Liver (tissue), 9 donors: ENCODE measurements around the gene TIAM2. TPM values are rescaled to one million over a fixed set of nuclear protein-coding genes. Genes with fewer than 3 reads are reported as not detected.

ENCODE experiments used
- DNase-seq: peaks from one replicate; pipeline ENCODE4 v3.0.0-alpha.2; 2017; ENCODE audit warnings: low spot score
- H3K27ac ChIP-seq, 2 donors: one replicate each; pipeline ENCODE4 v1.7.0; 2013; ENCODE audit warnings: inconsistent platforms in 2 of 2, low read length in 2 of 2, control low read depth in 1 of 2, low read depth in 1 of 2, mild to moderate bottlenecking in 1 of 2
- H3K27me3 ChIP-seq, 4 donors: one replicate each; pipeline versions ENCODE4 v1.6.1 to v1.7.0; 2013; ENCODE audit warnings: low read length in 3 of 4, inconsistent platforms in 1 of 4, mild to moderate bottlenecking in 1 of 4, moderate library complexity in 1 of 4; ENCODE audit not compliant: control insufficient read depth in 4 of 4, insufficient read depth in 4 of 4
- H3K36me3 ChIP-seq, 4 donors: one replicate each; pipeline versions ENCODE4 v1.6.1 to v1.7.0; 2013; ENCODE audit warnings: low read length in 3 of 4, mild to moderate bottlenecking in 3 of 4, low read depth in 1 of 4, moderate library complexity in 1 of 4; ENCODE audit not compliant: control insufficient read depth in 4 of 4, insufficient read depth in 3 of 4
- H3K4me1 ChIP-seq, 4 donors: one replicate each; pipeline versions ENCODE4 v1.6.1 to v1.7.0; 2013; ENCODE audit warnings: low read length in 3 of 4, mild to moderate bottlenecking in 3 of 4, moderate library complexity in 1 of 4; ENCODE audit not compliant: control insufficient read depth in 4 of 4, insufficient read depth in 4 of 4
- H3K4me3 ChIP-seq, 3 donors: one replicate each; pipeline versions ENCODE4 v1.6.1 to v1.7.0; 2013; ENCODE audit warnings: low read length in 3 of 3, control low read depth in 1 of 3, low read depth in 1 of 3, mild to moderate bottlenecking in 1 of 3
- H3K9ac ChIP-seq, 2 donors: one replicate each; pipeline ENCODE4 v1.7.0; 2013; ENCODE audit warnings: low read length in 2 of 2, mild to moderate bottlenecking in 2 of 2, moderate library complexity in 2 of 2, control low read depth in 1 of 2, low read depth in 1 of 2
- H3K9me3 ChIP-seq, 4 donors: one replicate each; pipeline versions ENCODE4 v1.6.1 to v1.7.0; 2013; ENCODE audit warnings: low read length in 3 of 4; ENCODE audit not compliant: control insufficient read depth in 4 of 4
- FOXA1 ChIP-seq: IDR thresholded peaks from 2 replicates; pipeline ENCODE4 v1.6.1; 2016; ENCODE audit warnings: antibody characterized with exemption
- FOXA2 ChIP-seq: IDR thresholded peaks from 2 replicates; pipeline ENCODE4 v1.6.1; 2016; ENCODE audit warnings: antibody characterized with exemption
- GABPA ChIP-seq, 2 donors: IDR thresholded peaks in 1 of 2; conservative IDR thresholded peaks in 1 of 2; 2 replicates each; pipeline ENCODE4 v1.6.1; 2016; ENCODE audit warnings: antibody characterized with exemption in 2 of 2, mild to moderate bottlenecking in 1 of 2, moderate library complexity in 1 of 2
- HNF4A ChIP-seq, 2 donors: conservative IDR thresholded peaks; 2 replicates each; pipeline ENCODE4 v1.6.1; 2016; ENCODE audit warnings: antibody characterized with exemption in 2 of 2, mild to moderate bottlenecking in 2 of 2
- HNF4G ChIP-seq: IDR thresholded peaks from 2 replicates; pipeline ENCODE4 v1.6.1; 2016; ENCODE audit warnings: antibody characterized with exemption
- JUND ChIP-seq, 2 donors: IDR thresholded peaks; 2 replicates each; pipeline ENCODE4 v1.6.1; 2016; ENCODE audit warnings: antibody characterized with exemption in 2 of 2
- NR2F2 ChIP-seq: IDR thresholded peaks from 2 replicates; pipeline ENCODE4 v1.6.1; 2016; ENCODE audit warnings: antibody characterized with exemption
- RAD21 ChIP-seq, 2 donors: IDR thresholded peaks; 2 replicates each; pipeline ENCODE4 v1.6.1; 2016; ENCODE audit warnings: antibody characterized with exemption in 2 of 2, mild to moderate bottlenecking in 2 of 2
- RXRA ChIP-seq, 2 donors: IDR thresholded peaks; 2 replicates each; pipeline ENCODE4 v1.6.1; 2017 to 2018; ENCODE audit warnings: antibody characterized with exemption in 2 of 2, mild to moderate bottlenecking in 1 of 2
- SP1 ChIP-seq: IDR thresholded peaks from 2 replicates; pipeline ENCODE4 v1.6.1; 2018; ENCODE audit warnings: antibody characterized with exemption, mild to moderate bottlenecking
- TAF1 ChIP-seq: conservative IDR thresholded peaks from 2 replicates; pipeline ENCODE4 v1.6.1; 2016; ENCODE audit warnings: antibody characterized with exemption, mild to moderate bottlenecking
- YY1 ChIP-seq: IDR thresholded peaks from 2 replicates; pipeline ENCODE4 v1.6.1; 2016; ENCODE audit warnings: antibody characterized with exemption, mild to moderate bottlenecking
- WGBS: extraction: QIAGEN DNeasy Blood & Tissue Kit; methylation state at CpG from one replicate; pipeline ENCODE4 v1.1.7; 2013; 5-methylcytosine and 5-hydroxymethylcytosine counted together
- polyA plus RNA-seq, 2 donors: library from polyadenylated mRNA; stranded (reverse) in 1 of 2; unstranded in 1 of 2; fragments of 200-250 nt in 1 of 2; fragments of >200 nt in 1 of 2; fragmentation: Nextera tagmentation in 1 of 2; extraction: Ambion mirVana in 1 of 2; gene quantifications; one replicate each; pipeline versions ENCODE4 v1.2.1 to v1.2.3, GENCODE V29; 2013 to 2015
- total RNA-seq, 2 donors: library from RNA; depleted of rRNA; stranded (reverse); fragments of >200 nt; gene quantifications; one replicate each; pipeline ENCODE4 v1.2.3, GENCODE V29; 2014
- TF ChIP-seq, protein P1 (sequence below): IDR thresholded peaks from 2 replicates; pipeline ENCODE4 v1.6.1; 2016; ENCODE audit warnings: antibody characterized with exemption
- TF ChIP-seq, protein P2 (sequence below): IDR thresholded peaks from 2 replicates; pipeline ENCODE4 v1.6.1; 2016; ENCODE audit warnings: antibody characterized with exemption
- TF ChIP-seq, protein P3 (sequence below): IDR thresholded peaks from 2 replicates; pipeline ENCODE4 v1.6.1; 2016; ENCODE audit warnings: antibody characterized with exemption, mild to moderate bottlenecking
- donor health status: healthy.
- donor health status: healthy.
- donor health status: healthy.
- donor health status: healthy.
- donor health status: healthy.

TIAM2 gene
- total and polyA plus RNA-seq, 4 donors, result 0.62 to 3.7 (median 2.4) TPM

DNA sequence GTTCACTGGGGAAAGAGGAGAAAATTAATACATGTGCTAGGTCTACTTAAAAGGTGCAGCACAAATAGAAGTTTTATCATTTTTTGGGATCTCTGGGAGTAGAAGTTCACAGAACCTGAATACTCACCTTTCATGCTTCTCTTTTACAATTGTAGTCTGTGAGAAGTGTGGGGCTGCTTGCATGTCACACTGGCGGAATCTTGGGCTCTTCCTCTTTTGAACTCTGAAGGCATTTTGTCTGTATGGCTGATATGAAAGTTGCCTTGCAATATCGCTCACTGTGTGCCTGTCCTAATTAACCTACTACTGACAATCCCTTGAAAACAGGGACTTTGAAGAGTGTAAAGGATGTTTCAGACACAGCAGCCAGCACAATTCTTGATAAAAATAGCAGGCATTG lies 202.8 kb downstream of the TIAM2 start (continued):
- no peak for TF ChIP-seq JUND (IDR thresholded peaks at IDR 0.05)
- TF ChIP-seq FOXA2, result no peak
- TF ChIP-seq SP1, result no peak

DNA sequence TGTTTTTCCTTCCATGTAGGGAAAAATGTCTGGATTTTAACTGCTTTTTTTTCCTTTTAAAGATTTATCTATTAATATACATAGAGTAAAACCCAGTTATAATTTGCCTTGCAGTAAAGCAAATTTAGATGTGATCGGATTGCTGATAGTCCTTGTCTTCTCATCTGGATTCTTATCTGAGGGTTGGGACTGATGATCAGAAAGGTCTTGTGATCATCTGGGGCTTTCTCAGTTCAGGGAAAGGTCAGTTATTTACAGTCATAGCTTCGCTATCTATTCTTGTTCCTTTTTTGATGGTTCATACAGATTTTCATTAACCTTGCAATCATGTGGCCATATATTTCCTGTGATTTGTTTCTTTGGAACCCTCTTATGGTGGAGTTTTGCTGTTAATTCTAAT lies 204.9 kb downstream of the TIAM2 start:
- no peak overlapping the region for H3K27ac ChIP-seq
- WGBS, result 88% methylated on average over 2 of the region's 2 CpGs
- H3K4me3 ChIP-seq, result no peak overlapping the region
- H3K27me3 ChIP-seq, result no peaks in the 10 kb centered on the region
- H3K4me1 ChIP-seq, result no peaks in the 10 kb centered on the region
- TF ChIP-seq TAF1 (no peak), RAD21 (IDR thresholded peaks at IDR 0.05) (no peak), FOXA1 (no peak), GABPA (IDR thresholded peaks at IDR 0.05 in 1 of 2, conservative IDR thresholded peaks at IDR 0.05 in 1 of 2) (no peak), FOXA2 (no peak), RXRA (IDR thresholded peaks at IDR 0.05) (no peak), NR2F2 (no peak), SP1 (no peak), HNF4A (conservative IDR thresholded peaks at IDR 0.05) (no peak)
- TF ChIP-seq, protein P1, sequence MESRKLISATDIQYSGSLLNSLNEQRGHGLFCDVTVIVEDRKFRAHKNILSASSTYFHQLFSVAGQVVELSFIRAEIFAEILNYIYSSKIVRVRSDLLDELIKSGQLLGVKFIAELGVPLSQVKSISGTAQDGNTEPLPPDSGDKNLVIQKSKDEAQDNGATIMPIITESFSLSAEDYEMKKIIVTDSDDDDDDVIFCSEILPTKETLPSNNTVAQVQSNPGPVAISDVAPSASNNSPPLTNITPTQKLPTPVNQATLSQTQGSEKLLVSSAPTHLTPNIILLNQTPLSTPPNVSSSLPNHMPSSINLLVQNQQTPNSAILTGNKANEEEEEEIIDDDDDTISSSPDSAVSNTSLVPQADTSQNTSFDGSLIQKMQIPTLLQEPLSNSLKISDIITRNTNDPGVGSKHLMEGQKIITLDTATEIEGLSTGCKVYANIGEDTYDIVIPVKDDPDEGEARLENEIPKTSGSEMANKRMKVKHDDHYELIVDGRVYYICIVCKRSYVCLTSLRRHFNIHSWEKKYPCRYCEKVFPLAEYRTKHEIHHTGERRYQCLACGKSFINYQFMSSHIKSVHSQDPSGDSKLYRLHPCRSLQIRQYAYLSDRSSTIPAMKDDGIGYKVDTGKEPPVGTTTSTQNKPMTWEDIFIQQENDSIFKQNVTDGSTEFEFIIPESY, result no peak
- TF ChIP-seq, protein P2, sequence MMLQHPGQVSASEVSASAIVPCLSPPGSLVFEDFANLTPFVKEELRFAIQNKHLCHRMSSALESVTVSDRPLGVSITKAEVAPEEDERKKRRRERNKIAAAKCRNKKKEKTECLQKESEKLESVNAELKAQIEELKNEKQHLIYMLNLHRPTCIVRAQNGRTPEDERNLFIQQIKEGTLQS, result no peak
- TF ChIP-seq, protein P3, sequence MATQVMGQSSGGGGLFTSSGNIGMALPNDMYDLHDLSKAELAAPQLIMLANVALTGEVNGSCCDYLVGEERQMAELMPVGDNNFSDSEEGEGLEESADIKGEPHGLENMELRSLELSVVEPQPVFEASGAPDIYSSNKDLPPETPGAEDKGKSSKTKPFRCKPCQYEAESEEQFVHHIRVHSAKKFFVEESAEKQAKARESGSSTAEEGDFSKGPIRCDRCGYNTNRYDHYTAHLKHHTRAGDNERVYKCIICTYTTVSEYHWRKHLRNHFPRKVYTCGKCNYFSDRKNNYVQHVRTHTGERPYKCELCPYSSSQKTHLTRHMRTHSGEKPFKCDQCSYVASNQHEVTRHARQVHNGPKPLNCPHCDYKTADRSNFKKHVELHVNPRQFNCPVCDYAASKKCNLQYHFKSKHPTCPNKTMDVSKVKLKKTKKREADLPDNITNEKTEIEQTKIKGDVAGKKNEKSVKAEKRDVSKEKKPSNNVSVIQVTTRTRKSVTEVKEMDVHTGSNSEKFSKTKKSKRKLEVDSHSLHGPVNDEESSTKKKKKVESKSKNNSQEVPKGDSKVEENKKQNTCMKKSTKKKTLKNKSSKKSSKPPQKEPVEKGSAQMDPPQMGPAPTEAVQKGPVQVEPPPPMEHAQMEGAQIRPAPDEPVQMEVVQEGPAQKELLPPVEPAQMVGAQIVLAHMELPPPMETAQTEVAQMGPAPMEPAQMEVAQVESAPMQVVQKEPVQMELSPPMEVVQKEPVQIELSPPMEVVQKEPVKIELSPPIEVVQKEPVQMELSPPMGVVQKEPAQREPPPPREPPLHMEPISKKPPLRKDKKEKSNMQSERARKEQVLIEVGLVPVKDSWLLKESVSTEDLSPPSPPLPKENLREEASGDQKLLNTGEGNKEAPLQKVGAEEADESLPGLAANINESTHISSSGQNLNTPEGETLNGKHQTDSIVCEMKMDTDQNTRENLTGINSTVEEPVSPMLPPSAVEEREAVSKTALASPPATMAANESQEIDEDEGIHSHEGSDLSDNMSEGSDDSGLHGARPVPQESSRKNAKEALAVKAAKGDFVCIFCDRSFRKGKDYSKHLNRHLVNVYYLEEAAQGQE, result no peak
- no peaks in the 10 kb centered on the region for H3K9me3 ChIP-seq
- H3K9ac ChIP-seq, result no peak overlapping the region
- no peak for DNase-seq
- no peaks in the 10 kb centered on the region for H3K36me3 ChIP-seq

DNA sequence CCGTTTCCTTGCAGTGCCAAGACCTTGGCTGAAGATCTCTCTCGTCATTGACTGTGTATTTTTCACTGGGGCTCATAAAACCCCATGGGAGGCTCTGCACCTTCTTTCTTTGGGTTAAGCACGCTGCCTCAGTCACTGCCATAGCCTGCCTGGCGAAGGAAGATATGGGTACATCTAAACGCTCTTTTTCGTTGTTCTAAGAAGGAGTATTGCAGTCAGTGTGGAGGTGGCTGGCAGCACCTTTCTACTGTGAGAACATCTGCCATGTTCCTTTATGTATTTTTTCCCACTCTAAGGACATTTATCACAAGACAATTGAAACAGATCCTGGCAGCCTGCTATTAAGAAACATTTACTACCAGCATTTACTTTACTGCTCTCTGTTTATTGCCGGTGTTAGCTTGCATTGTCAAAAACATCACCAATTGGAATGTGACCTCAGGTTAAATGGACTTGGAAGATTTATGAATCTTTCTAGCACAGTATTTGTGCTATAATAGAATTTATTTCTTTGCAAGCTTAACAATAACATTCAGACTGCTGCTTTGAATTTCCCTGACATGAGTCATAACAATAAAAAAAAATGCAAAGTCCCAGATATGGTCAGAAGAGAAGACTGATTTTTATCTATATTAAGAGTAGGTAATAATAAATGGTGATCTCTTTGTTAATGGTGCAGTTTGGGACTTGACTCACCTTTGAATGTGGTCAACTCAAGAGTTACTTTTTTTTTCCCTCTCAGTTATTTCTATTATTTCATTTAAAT lies 206.5 kb downstream of the TIAM2 start:
- Histone ChIP-seq H3K36me3 (no peaks in the 10 kb centered on the region), H3K27me3 (no peaks in the 10 kb centered on the region), H3K4me3 (no peak overlapping the region), H3K4me1 (no peaks in the 10 kb centered on the region), H3K27ac (no peak overlapping the region), H3K9me3 (no peaks in the 10 kb centered on the region), H3K9ac (no peak overlapping the region)
- TF ChIP-seq YY1 (no peak), HNF4G (no peak), GABPA (IDR thresholded peaks at IDR 0.05 in 1 of 2, conservative IDR thresholded peaks at IDR 0.05 in 1 of 2) (no peak), SP1 (no peak)
- TF ChIP-seq, protein P1, result no peak
- WGBS, result 83% methylated on average over 7 of the region's 7 CpGs
- no peak for DNase-seq
